Measurements from ENCODE around the gene NPLOC4. TPM values are rescaled to one million over a fixed set of nuclear protein-coding genes. Genes with fewer than 3 reads are reported as not detected.

The NPLOC4 gene
- total and polyA plus RNA-seq, 2 experiments from 2014 or later = 51.4 to 64.6 TPM

- Histone ChIP-seq H4K20me1 (ENCODE audit: insufficient read depth) (no peaks in the 10 kb centered on the region), H3K79me2 (ENCODE audit: insufficient read depth) (peaks cover 27% of the 10 kb centered on the region), H3K36me3 (ENCODE audit: low read depth) (no peaks in the 10 kb centered on the region; the same call in 1 of the 2 replicates), H3K4me3 (no peak overlapping the region), H3K4me2 (ENCODE audit: unreplicated experiment) (no peak overlapping the region), H3K4me1 (ENCODE audit: insufficient read depth) (peaks cover 12% of the 10 kb centered on the region), H3K9me3 (ENCODE audit: low read depth) (no peaks in the 10 kb centered on the region), H3K27ac (no peak overlapping the region), H3K9ac (no peak overlapping the region), H3F3A (ENCODE audit: insufficient read depth) (peaks cover 9% of the 10 kb centered on the region; the same call in 1 of the 2 replicates), H3K27me3 (replicated peaks; ENCODE audit: insufficient read depth) (no peaks in the 10 kb centered on the region), H2AFZ (no peak overlapping the region), H3K9me2 (ENCODE audit: insufficient read depth) (no peaks in the 10 kb centered on the region)
- no peak for TF ChIP-seq EZH2phosphoT487 (IDR thresholded peaks at IDR 0.05; ENCODE audit: insufficient read depth, low read depth)
- no peak for TF ChIP-seq EZH2 (IDR thresholded peaks at IDR 0.05; ENCODE audit: insufficient read depth, poor library complexity, severe bottlenecking)
- in situ Hi-C loops (cut with MboI) = no loop called here
- DNase-seq = no peak
- WGBS, 2 experiments (ENCODE audit: low coverage in 1 of 2, low lambda C conversion rate in 2 of 2, missing lambda C conversion rate in 2 of 2) = 89 to 90% methylated on average over 15 to 16 of the region's 16 CpGs
Measured at GRCh38 chr17:81549031-81549557, 87.8 kb downstream of the NPLOC4 start.

- H3K4me2 ChIP-seq (ENCODE audit: unreplicated experiment) = no peak overlapping the region
- H4K20me1 ChIP-seq (ENCODE audit: insufficient read depth) = no peaks in the 10 kb centered on the region
- H3K27ac ChIP-seq = no peak overlapping the region
- H3K4me1 ChIP-seq (ENCODE audit: insufficient read depth) = no peaks in the 10 kb centered on the region
- TF ChIP-seq EZH2 (IDR thresholded peaks at IDR 0.05; ENCODE audit: insufficient read depth, poor library complexity, severe bottlenecking) (no peak), EZH2phosphoT487 (IDR thresholded peaks at IDR 0.05; ENCODE audit: insufficient read depth, low read depth) (no peak)
- H3K27me3 ChIP-seq (replicated peaks; ENCODE audit: insufficient read depth) = no peaks in the 10 kb centered on the region
- no peak overlapping the region for H2AFZ ChIP-seq
- in situ Hi-C loops (cut with MboI) = no loop called here
- DNase-seq = no peak
- 79 to 84% methylated on average over 10 to 13 of the region's 14 CpGs for WGBS, 2 experiments (ENCODE audit: low coverage in 1 of 2, low lambda C conversion rate in 2 of 2, missing lambda C conversion rate in 2 of 2)
- H3K9me2 ChIP-seq (ENCODE audit: insufficient read depth) = no peaks in the 10 kb centered on the region
- H3K9ac ChIP-seq = no peak overlapping the region
- H3K4me3 ChIP-seq = no peak overlapping the region
- peaks cover 27% of the 10 kb centered on the region for H3K79me2 ChIP-seq (ENCODE audit: insufficient read depth)
- H3F3A ChIP-seq (ENCODE audit: insufficient read depth) = no peaks in the 10 kb centered on the region
- no peaks in the 10 kb centered on the region; the same call in 1 of the 2 replicates for H3K36me3 ChIP-seq (ENCODE audit: low read depth)
- no peaks in the 10 kb centered on the region for H3K9me3 ChIP-seq (ENCODE audit: low read depth)
Measured at GRCh38 chr17:81547614-81547982, 89.3 kb downstream of the NPLOC4 start.

GRCh38 chr17:81546906-81547613 is 89.9 kb downstream of the NPLOC4 start:
- in situ Hi-C loops (cut with MboI) = no loop called here
- H2AFZ ChIP-seq = no peak overlapping the region
- no peaks in the 10 kb centered on the region for H3K4me1 ChIP-seq (ENCODE audit: insufficient read depth)
- no peaks in the 10 kb centered on the region for H3K9me2 ChIP-seq (ENCODE audit: insufficient read depth)
- no peaks in the 10 kb centered on the region; the same call in 1 of the 2 replicates for H3K36me3 ChIP-seq (ENCODE audit: low read depth)
- no peak overlapping the region for H3K9ac ChIP-seq
- no peaks in the 10 kb centered on the region for H3K9me3 ChIP-seq (ENCODE audit: low read depth)
- H3K27ac ChIP-seq = no peak overlapping the region
- no peak overlapping the region for H3K4me3 ChIP-seq
- H3K4me2 ChIP-seq (ENCODE audit: unreplicated experiment) = no peak overlapping the region
- H3K27me3 ChIP-seq (replicated peaks; ENCODE audit: insufficient read depth) = no peaks in the 10 kb centered on the region
- H3K79me2 ChIP-seq (ENCODE audit: insufficient read depth) = peaks cover 27% of the 10 kb centered on the region
- no peak for DNase-seq
- H4K20me1 ChIP-seq (ENCODE audit: insufficient read depth) = no peaks in the 10 kb centered on the region
- WGBS, 2 experiments (ENCODE audit: low coverage in 1 of 2, low lambda C conversion rate in 2 of 2, missing lambda C conversion rate in 2 of 2) = 83 to 85% methylated on average over 36 of the region's 36 CpGs
- TF ChIP-seq EZH2phosphoT487 (IDR thresholded peaks at IDR 0.05; ENCODE audit: insufficient read depth, low read depth) = no peak
- no peak for TF ChIP-seq EZH2 (IDR thresholded peaks at IDR 0.05; ENCODE audit: insufficient read depth, poor library complexity, severe bottlenecking)
- H3F3A ChIP-seq (ENCODE audit: insufficient read depth) = no peaks in the 10 kb centered on the region

GRCh38 chr17:81545160-81545949 is 91.6 kb downstream of the NPLOC4 start:
- no peaks in the 10 kb centered on the region for H3K9me2 ChIP-seq (ENCODE audit: insufficient read depth)
- in situ Hi-C loops (cut with MboI) = no loop called here
- H3K79me2 ChIP-seq (ENCODE audit: insufficient read depth) = peaks cover 10% of the 10 kb centered on the region
- 83 to 84% methylated on average over 20 to 24 of the region's 24 CpGs for WGBS, 2 experiments (ENCODE audit: low coverage in 1 of 2, low lambda C conversion rate in 2 of 2, missing lambda C conversion rate in 2 of 2)
- no peak overlapping the region for H3K9ac ChIP-seq
- DNase-seq = no peak
- no peak overlapping the region for H2AFZ ChIP-seq
- H3K36me3 ChIP-seq (ENCODE audit: low read depth) = no peaks in the 10 kb centered on the region; the same call in 1 of the 2 replicates
- no peak overlapping the region for H3K4me3 ChIP-seq
- no peaks in the 10 kb centered on the region for H4K20me1 ChIP-seq (ENCODE audit: insufficient read depth)
- no peaks in the 10 kb centered on the region for H3K27me3 ChIP-seq (replicated peaks; ENCODE audit: insufficient read depth)
- no peaks in the 10 kb centered on the region for H3K9me3 ChIP-seq (ENCODE audit: low read depth)
- TF ChIP-seq EZH2 (IDR thresholded peaks at IDR 0.05; ENCODE audit: insufficient read depth, poor library complexity, severe bottlenecking) (no peak), EZH2phosphoT487 (IDR thresholded peaks at IDR 0.05; ENCODE audit: insufficient read depth, low read depth) (no peak)
- H3K4me2 ChIP-seq (ENCODE audit: unreplicated experiment) = no peak overlapping the region
- H3K27ac ChIP-seq = no peak overlapping the region
- H3K4me1 ChIP-seq (ENCODE audit: insufficient read depth) = no peaks in the 10 kb centered on the region
- H3F3A ChIP-seq (ENCODE audit: insufficient read depth) = no peaks in the 10 kb centered on the region

All from GM23248 (cell line).